ENCODE data around the gene MAGEB1. TPM values are rescaled to one million over a fixed set of nuclear protein-coding genes. Genes with fewer than 3 reads are reported as not detected.

Gene MAGEB1
- total and polyA plus RNA-seq, 7 donors: not detected

- Histone ChIP-seq H3K4me1 (peaks cover 0 to 5% (median 0%) of the 10 kb centered on the region in 4 donors), H3K27ac (no peak overlapping the region), H3K36me3 (no peaks in the 10 kb centered on the region), H3K9me3 (no peaks in the 10 kb centered on the region), H3K4me3 (no peak overlapping the region), H3K27me3 (no peaks in the 10 kb centered on the region)
- no peak for DNase-seq
- intact Hi-C loops (cut with DNase I): no loop called here
- no peak for TF ChIP-seq POLR2A (IDR thresholded peaks at IDR 0.05)
- no peak for TF ChIP-seq EP300 (IDR thresholded peaks at IDR 0.05)
- no peak for TF ChIP-seq CTCF (IDR thresholded peaks at IDR 0.05)
- no peak for TF ChIP-seq POLR2AphosphoS5 (IDR thresholded peaks at IDR 0.05)
These were observed 35.6 kb downstream of the MAGEB1 start for GRCh38 chrX:30282527-30282926.

DNA sequence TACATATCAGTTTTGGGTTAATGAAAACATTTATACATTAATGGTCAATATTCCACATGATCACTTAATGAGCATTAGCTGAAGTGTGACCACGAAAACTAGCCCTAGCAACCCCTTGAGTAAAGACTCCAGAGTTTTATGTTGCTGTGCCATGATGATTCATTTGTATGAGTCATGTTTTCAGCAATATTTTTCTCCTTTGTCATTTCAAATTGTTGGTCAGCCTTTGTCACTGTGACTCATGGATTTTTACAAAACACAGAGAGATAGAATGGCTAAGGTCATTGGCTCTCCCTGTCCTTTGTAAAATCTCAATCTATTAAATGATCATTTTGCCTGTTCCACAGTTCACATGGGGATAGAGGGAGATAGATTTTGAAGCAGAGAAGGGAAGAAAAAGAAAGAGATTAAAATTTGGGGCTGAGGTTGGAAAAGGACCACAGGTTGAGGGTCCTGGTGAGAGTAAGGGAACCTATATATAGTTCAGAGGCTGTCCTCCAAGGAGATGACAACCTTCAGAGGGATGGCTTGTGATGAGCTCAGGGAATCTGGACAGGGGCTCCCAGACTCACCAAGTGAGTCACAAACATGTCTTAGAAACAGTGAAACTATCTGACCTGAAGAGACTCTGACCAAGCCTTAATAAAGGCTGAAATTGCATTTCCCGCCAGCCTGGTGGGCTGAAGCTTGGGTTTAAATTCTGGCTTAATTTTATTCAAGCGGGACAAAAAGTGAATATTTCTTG lies 36.7 kb downstream of the MAGEB1 start:
- H3K27me3 ChIP-seq: no peaks in the 10 kb centered on the region
- WGBS, 2 donors: 82 to 85% methylated on average over 3 of the region's 3 CpGs
- H3K4me1 ChIP-seq: peaks cover 0 to 5% (median 0%) of the 10 kb centered on the region in 4 donors
- H3K36me3 ChIP-seq: no peaks in the 10 kb centered on the region
- H3K27ac ChIP-seq: peak overlapping the region in 2 of 4 donors; percentile 27 to 47
- H3K4me3 ChIP-seq: no peak overlapping the region
- no peaks in the 10 kb centered on the region for H3K9me3 ChIP-seq
- TF ChIP-seq POLR2AphosphoS5 (IDR thresholded peaks at IDR 0.05): peak in 2 of 4 donors; percentile 17 to 25
- no peak for TF ChIP-seq POLR2A (IDR thresholded peaks at IDR 0.05)
- intact Hi-C loops (cut with DNase I): no loop called here
- no peak for DNase-seq

GRCh38 chrX:30296408-30297254 lies 49.7 kb downstream of the MAGEB1 start:
- Histone ChIP-seq H3K27ac (no peak overlapping the region), H3K4me3 (no peak overlapping the region), H3K9me3 (no peaks in the 10 kb centered on the region), H3K27me3 (no peaks in the 10 kb centered on the region), H3K4me1 (no peaks in the 10 kb centered on the region), H3K36me3 (no peaks in the 10 kb centered on the region)
- intact Hi-C loops (cut with DNase I): no loop called here
- DNase-seq: no peak
- TF ChIP-seq CTCF (IDR thresholded peaks at IDR 0.05) (no peak), POLR2A (IDR thresholded peaks at IDR 0.05) (no peak), EP300 (IDR thresholded peaks at IDR 0.05) (no peak), POLR2AphosphoS5 (IDR thresholded peaks at IDR 0.05) (no peak)
- WGBS, 2 donors: 43 to 72% methylated on average over 5 of the region's 5 CpGs

DNA sequence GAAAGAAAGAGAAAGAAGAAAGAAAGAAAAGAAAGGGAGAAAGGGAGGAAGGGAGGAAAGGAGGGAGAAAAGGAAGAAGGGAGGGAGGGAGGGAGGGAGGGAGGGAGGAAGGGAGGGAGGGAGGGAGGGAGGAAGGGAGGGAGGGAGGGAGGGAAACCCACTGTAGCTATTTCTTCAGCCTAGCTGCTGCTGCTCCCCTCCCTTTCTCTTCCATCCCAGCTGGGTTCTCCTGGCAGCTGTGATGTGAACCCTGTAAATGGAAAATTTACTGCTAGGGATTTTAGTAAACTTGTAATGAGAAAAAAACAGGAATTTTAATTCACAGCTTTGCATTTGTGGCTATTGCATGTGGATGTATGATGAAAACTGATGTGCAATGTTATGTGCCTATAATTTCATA lies 54.3 kb downstream of the MAGEB1 start:
- Histone ChIP-seq H3K9me3 (no peaks in the 10 kb centered on the region), H3K27ac (no peak overlapping the region), H3K4me1 (no peaks in the 10 kb centered on the region), H3K4me3 (no peak overlapping the region), H3K36me3 (no peaks in the 10 kb centered on the region), H3K27me3 (no peaks in the 10 kb centered on the region)
- intact Hi-C loops (cut with DNase I): no loop called here
- DNase-seq: no peak
- TF ChIP-seq POLR2AphosphoS5 (IDR thresholded peaks at IDR 0.05) (no peak), POLR2A (IDR thresholded peaks at IDR 0.05) (no peak), CTCF (IDR thresholded peaks at IDR 0.05) (no peak), EP300 (IDR thresholded peaks at IDR 0.05) (no peak)

Other genes starting within 250 kb of the MAGEB1 start
- not detected for gene MAGEB2, start 31.6 kb upstream of the MAGEB1 start, total RNA-seq
- not detected for gene MAGEB2, start 31.6 kb upstream of the MAGEB1 start, polyA plus RNA-seq
- not detected for gene MAGEB3, start 16.5 kb upstream of the MAGEB1 start, total RNA-seq
- not detected for gene MAGEB3, start 16.5 kb upstream of the MAGEB1 start, polyA plus RNA-seq
- gene MAGEB4, start 5.1 kb upstream of the MAGEB1 start, total RNA-seq: not detected
- not detected for gene MAGEB4, start 5.1 kb upstream of the MAGEB1 start, polyA plus RNA-seq
- not detected for gene NR0B1, start 62.2 kb downstream of the MAGEB1 start, total RNA-seq
- gene NR0B1, start 62.2 kb downstream of the MAGEB1 start, polyA plus RNA-seq: under 1 TPM in 1 of 3 donors, not detected in 2; 0.06 TPM